HG02840 (cell line): ENCODE data around the gene TLE6.

Experiments used
- ATAC-seq: cut with Tn5 transposase; IDR thresholded peaks from one replicate; pipeline ENCODE4 v1.9.1; 2021; ENCODE audit warnings: mild to moderate bottlenecking, moderate library complexity, moderate number of reproducible peaks; ENCODE audit not compliant: unreplicated experiment, low FRiP score

The TLE6 gene

GRCh38 chr19:3042621-3043267, 65.4 kb downstream of the TLE6 start:
- no peak for ATAC-seq
